Neutrophil (primary cell): Measurements from ENCODE around the gene PBX2.

Experiments
- H3K27ac ChIP-seq: fragments of 200-600 bp; sonication (generic); 2 replicates; pipeline ENCODE4 v1.5.1; 2016; ENCODE audit warnings: mild to moderate bottlenecking, moderate library complexity
- H3K27me3 ChIP-seq: fragments of 200-600 bp; sonication (generic); 2 replicates; pipeline ENCODE4 v1.6.0; 2016; ENCODE audit warnings: mild to moderate bottlenecking
- H3K36me3 ChIP-seq: fragments of 200-600 bp; sonication (generic); 2 replicates; pipeline ENCODE4 v1.5.1; 2017
- H3K4me1 ChIP-seq, 2 experiments: fragments of 200-600 bp in 1 of 2; sonication (generic) in 1 of 2; 1 replicate in 1 of 2; 2 replicates in 1 of 2; pipeline versions ENCODE4 v1.5.1 to v1.6.1; 2013 to 2016; ENCODE audit warnings: low read depth in 1 of 2, low read length in 1 of 2, mild to moderate bottlenecking in 1 of 2, moderate library complexity in 1 of 2; ENCODE audit not compliant: control insufficient read depth in 1 of 2, insufficient read depth in 1 of 2
- H3K4me3 ChIP-seq, 2 experiments: fragments of 200-600 bp in 1 of 2; sonication (generic) in 1 of 2; 1 replicate in 1 of 2; 2 replicates in 1 of 2; pipeline ENCODE4 v1.5.1; 2013 to 2016; ENCODE audit warnings: low read depth in 1 of 2, low read length in 1 of 2, mild to moderate bottlenecking in 1 of 2, moderate library complexity in 1 of 2
- H3K9me3 ChIP-seq: fragments of 200-600 bp; sonication (generic); 2 replicates; pipeline ENCODE4 v1.5.1; 2016
- TF ChIP-seq, protein P1 (sequence below): fragments of 200-600 bp; sonication (generic); IDR thresholded peaks from 2 replicates; pipeline ENCODE4 v1.5.1; 2016; ENCODE audit warnings: antibody characterized with exemption

PBX2 gene, protein sequence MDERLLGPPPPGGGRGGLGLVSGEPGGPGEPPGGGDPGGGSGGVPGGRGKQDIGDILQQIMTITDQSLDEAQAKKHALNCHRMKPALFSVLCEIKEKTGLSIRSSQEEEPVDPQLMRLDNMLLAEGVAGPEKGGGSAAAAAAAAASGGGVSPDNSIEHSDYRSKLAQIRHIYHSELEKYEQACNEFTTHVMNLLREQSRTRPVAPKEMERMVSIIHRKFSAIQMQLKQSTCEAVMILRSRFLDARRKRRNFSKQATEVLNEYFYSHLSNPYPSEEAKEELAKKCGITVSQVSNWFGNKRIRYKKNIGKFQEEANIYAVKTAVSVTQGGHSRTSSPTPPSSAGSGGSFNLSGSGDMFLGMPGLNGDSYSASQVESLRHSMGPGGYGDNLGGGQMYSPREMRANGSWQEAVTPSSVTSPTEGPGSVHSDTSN

DNA sequence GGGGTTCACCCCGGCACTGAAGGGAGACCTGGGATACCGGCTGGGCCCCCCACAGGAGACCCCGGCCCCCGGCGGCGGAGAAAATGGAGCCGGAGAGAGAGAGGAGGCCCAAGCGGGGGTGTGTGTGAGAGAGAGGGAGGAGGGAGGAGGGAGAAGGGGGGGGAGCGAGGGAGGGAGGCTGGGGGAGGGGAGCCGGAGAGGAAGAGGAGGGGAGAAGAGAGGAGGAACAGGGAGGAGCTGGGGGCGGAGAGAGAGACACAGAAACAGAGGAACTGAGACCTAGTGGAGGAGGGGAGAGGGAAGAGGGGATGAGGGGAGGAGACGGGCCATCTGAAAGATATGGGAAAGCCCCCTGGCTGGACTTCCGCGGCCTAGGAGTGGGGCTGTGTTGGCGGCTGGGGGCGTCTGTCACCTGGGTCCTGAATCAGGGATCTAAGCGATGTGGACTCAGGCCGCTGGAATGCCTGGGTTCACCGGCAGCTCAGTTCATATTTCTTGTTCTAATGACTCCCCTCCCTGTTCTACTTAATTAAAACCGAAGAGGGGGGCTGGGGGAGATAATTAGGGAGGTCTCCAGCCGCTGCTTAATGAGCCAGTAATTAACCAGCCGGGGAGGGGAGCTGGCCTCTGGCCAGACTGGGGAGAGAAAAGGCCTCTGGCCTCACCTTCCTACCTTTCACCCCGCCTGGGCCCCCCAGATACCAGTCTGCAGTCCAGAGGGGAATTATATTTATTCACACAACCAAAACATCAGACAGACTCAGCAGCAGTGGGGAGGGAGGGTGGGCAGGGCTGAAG is at the start of gene PBX2:
Gene PBX2 (minus strand): TSS at position 149 of the 798 bp plus-strand sequence. CDS start 287 bp downstream, outside the sequence.
- TF ChIP-seq, protein P1, sequence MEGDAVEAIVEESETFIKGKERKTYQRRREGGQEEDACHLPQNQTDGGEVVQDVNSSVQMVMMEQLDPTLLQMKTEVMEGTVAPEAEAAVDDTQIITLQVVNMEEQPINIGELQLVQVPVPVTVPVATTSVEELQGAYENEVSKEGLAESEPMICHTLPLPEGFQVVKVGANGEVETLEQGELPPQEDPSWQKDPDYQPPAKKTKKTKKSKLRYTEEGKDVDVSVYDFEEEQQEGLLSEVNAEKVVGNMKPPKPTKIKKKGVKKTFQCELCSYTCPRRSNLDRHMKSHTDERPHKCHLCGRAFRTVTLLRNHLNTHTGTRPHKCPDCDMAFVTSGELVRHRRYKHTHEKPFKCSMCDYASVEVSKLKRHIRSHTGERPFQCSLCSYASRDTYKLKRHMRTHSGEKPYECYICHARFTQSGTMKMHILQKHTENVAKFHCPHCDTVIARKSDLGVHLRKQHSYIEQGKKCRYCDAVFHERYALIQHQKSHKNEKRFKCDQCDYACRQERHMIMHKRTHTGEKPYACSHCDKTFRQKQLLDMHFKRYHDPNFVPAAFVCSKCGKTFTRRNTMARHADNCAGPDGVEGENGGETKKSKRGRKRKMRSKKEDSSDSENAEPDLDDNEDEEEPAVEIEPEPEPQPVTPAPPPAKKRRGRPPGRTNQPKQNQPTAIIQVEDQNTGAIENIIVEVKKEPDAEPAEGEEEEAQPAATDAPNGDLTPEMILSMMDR = no peak
- Histone ChIP-seq H3K36me3 (peaks cover 38% of the 10 kb centered on the region), H3K4me3 (peak within 1 kb of the TSS; percentile 81 to 97), H3K27ac (peak within 1 kb of the TSS; percentile 95), H3K27me3 (no peaks in the 10 kb centered on the region), H3K9me3 (no peaks in the 10 kb centered on the region), H3K4me1 (peaks cover 55 to 72% of the 10 kb centered on the region in 2 experiments)

DNA sequence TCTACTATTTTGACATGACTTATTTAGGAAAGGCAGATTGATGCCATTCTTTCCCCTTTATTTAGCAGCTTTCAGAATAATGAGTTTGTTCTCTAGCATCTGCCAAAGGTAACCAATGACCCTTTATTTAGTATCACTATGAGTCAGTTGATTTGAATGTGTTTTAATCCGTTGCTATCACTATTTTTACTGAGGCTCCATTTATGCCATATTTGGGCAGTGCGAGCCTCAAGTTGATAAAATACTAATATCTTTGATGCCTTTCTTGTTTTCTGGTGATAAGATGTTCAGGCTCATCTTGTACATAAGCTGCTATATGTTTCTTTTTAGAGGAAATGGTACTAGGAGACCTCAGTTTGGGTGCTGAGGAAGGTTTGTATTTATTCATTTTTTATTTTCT is 49.5 kb upstream of the PBX2 start:
- Histone ChIP-seq H3K4me3 (no peak overlapping the region), H3K27me3 (peaks cover 10% of the 10 kb centered on the region), H3K9me3 (no peaks in the 10 kb centered on the region), H3K27ac (no peak overlapping the region), H3K36me3 (no peaks in the 10 kb centered on the region), H3K4me1 (no peaks in the 10 kb centered on the region)
- TF ChIP-seq, protein P1 = no peak

DNA sequence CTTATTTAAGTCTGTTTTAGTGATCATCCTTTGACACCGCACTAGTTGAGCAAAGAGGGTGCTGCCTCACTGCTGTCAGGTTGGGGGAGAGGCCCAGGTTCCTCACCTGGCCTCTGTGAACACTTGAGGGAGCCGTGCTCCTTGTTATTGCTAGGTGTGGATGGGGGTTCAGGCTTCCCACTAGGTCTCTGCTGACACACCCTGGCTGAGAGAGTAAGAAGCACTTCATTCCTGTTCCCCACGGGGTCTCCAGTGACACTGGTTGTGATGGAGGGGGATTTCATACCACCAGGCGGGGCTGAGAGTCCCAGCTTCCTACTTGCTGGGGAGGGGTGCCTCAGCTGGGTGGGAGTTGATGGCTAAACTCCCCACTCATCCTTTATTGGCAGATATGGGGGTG is 44.9 kb upstream of the PBX2 start:
- Histone ChIP-seq H3K4me1 (no peaks in the 10 kb centered on the region), H3K27me3 (no peaks in the 10 kb centered on the region), H3K4me3 (no peak overlapping the region), H3K36me3 (no peaks in the 10 kb centered on the region), H3K9me3 (no peaks in the 10 kb centered on the region), H3K27ac (no peak overlapping the region)
- TF ChIP-seq, protein P1 = no peak

DNA sequence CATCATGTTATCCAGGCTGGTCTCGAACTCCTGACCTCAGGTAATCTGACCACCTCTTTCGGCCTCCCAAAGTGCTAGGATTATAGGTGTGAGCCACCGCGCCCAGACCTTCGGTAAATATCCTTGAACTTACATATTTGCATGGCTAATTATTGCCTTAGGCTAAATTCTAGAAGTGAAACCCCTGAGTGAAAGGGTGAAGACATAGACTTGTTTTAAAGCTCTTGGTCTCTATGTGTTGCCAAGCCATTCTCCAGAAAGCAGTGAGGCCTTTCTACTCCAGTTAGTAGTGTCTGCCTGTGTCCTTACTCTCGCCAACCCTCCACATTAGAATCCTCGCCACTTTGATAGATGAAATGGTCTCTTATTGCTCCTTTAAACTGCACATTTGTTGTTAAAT is 36.4 kb upstream of the PBX2 start:
- TF ChIP-seq, protein P1 = no peak
- no peaks in the 10 kb centered on the region for H3K27me3 ChIP-seq
- no peaks in the 10 kb centered on the region for H3K36me3 ChIP-seq
- H3K4me3 ChIP-seq = no peak overlapping the region
- no peaks in the 10 kb centered on the region for H3K9me3 ChIP-seq
- no peaks in the 10 kb centered on the region for H3K4me1 ChIP-seq
- no peak overlapping the region for H3K27ac ChIP-seq

DNA sequence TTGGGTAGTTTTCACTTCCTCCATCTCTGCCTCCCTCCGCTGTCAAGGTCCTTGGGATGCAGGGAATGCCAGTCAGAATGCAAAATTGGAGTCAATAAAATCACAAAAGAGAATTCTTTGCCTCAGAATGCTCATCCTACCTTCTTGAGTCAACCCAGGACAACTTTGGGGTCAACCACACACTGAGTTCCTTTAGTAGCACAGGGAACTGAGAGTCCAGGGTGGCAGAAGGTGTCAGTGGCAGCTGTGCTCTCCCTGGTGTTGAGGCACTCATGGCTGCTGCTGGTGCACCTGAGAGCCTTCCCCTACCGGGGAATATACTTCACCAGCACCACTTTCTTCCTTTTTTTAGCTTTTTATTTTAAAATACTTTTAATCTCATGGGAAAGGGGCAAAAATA is 34.7 kb upstream of the PBX2 start:
- TF ChIP-seq, protein P1 = no peak
- Histone ChIP-seq H3K27ac (no peak overlapping the region), H3K4me1 (no peaks in the 10 kb centered on the region), H3K9me3 (no peaks in the 10 kb centered on the region), H3K36me3 (no peaks in the 10 kb centered on the region), H3K4me3 (no peak overlapping the region), H3K27me3 (no peaks in the 10 kb centered on the region)
